Tibial nerve (tissue), 3 donors: ENCODE measurements around the gene DOK7.

Experiments used
- POLR2A ChIP-seq, 2 donors: fragments of 450-650 bp; IDR thresholded peaks; one replicate each; pipeline ENCODE4 v1.6.1; 2017; ENCODE audit warnings: antibody characterized with exemption in 2 of 2, mild to moderate bottlenecking in 2 of 2, moderate library complexity in 2 of 2
- TF ChIP-seq, protein P1 (sequence below), 5 experiments: fragments of 200-600 bp in 3 of 5; fragments of 450-650 bp in 2 of 5; sonication (generic) in 3 of 5; IDR thresholded peaks; one replicate each; pipeline ENCODE4 v1.5.1; 2016 to 2019; ENCODE audit warnings: antibody characterized with exemption in 5 of 5, mild to moderate bottlenecking in 3 of 5, moderate library complexity in 2 of 5

DNA sequence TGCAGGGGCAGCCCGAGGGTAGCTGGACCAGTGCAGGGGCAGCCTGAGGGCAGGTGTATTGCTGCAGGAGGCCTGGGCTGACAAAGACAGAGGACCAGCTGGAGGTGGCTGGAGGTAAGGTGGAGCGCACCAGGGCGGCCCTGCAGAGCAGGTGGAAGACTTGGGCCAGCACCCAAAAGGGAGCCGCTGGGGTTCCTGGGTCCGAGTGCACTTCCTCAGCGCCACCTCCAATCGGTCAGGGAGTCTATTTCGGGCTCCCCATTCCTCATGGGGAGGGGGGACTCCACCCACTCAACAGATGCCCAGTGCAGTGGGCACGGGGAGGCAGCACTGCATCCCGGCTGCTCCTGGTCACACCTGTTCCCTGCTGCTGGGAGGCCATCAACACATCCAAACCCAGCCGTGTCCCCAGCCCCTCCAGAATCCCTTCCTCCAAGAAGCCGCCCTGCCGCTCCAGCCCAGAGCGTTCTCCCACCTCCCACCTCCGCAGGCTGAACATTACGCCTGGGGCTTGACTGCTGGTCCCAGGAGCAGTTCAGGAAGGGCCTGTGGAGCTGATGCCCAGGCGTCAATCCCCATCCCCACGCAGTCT is 67.7 kb downstream of the DOK7 start:
- TF ChIP-seq, protein P1, sequence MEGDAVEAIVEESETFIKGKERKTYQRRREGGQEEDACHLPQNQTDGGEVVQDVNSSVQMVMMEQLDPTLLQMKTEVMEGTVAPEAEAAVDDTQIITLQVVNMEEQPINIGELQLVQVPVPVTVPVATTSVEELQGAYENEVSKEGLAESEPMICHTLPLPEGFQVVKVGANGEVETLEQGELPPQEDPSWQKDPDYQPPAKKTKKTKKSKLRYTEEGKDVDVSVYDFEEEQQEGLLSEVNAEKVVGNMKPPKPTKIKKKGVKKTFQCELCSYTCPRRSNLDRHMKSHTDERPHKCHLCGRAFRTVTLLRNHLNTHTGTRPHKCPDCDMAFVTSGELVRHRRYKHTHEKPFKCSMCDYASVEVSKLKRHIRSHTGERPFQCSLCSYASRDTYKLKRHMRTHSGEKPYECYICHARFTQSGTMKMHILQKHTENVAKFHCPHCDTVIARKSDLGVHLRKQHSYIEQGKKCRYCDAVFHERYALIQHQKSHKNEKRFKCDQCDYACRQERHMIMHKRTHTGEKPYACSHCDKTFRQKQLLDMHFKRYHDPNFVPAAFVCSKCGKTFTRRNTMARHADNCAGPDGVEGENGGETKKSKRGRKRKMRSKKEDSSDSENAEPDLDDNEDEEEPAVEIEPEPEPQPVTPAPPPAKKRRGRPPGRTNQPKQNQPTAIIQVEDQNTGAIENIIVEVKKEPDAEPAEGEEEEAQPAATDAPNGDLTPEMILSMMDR (IDR thresholded peaks at IDR 0.05): no peak
- TF ChIP-seq POLR2A (IDR thresholded peaks at IDR 0.05): no peak
